GM19025 (cell line): ENCODE data around the gene LCNL1.

Source experiments
- ATAC-seq: cut with Tn5 transposase; IDR thresholded peaks from one replicate; pipeline ENCODE4 v1.9.1; 2021; ENCODE audit warnings: mild to moderate bottlenecking, low read depth, moderate library complexity; ENCODE audit not compliant: unreplicated experiment

Gene LCNL1

DNA sequence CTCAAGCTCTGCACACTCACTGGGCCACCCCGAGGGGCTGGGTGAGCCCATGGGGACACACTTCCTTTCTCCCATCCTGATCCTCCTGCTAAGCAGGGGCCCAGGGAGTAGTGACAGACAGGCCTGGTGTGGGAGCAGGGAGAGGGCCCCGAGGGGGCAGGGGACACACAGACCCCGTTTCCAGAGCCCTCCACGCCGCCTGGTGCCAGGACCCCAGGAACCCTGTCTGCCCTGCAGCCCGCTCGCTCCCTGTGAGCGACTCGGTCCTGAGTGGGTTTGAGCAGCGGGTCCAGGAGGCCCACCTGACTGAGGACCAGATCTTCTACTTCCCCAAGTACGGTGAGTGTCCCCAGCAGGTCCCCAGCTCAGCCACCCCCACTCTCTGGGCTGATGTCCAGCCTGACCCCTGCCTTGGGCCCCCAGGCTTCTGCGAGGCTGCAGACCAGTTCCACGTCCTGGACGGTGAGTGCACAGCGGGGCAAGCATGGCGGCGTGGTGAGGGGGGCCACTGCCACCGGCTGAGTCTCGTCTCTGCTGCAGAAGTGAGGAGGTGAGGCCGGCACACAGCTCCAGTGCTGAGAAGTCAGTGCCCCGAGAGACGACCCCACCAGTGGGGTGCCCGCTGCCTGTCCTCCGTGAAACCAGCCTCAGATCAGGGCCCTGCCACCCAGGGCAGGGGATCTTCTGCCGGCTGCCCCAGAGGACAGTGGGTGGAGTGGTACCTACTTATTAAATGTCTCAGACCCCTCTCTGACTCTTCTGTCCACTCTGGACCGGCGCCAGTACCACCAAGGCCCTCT is 36.4 kb upstream of the LCNL1 start:
- no peak for ATAC-seq

DNA sequence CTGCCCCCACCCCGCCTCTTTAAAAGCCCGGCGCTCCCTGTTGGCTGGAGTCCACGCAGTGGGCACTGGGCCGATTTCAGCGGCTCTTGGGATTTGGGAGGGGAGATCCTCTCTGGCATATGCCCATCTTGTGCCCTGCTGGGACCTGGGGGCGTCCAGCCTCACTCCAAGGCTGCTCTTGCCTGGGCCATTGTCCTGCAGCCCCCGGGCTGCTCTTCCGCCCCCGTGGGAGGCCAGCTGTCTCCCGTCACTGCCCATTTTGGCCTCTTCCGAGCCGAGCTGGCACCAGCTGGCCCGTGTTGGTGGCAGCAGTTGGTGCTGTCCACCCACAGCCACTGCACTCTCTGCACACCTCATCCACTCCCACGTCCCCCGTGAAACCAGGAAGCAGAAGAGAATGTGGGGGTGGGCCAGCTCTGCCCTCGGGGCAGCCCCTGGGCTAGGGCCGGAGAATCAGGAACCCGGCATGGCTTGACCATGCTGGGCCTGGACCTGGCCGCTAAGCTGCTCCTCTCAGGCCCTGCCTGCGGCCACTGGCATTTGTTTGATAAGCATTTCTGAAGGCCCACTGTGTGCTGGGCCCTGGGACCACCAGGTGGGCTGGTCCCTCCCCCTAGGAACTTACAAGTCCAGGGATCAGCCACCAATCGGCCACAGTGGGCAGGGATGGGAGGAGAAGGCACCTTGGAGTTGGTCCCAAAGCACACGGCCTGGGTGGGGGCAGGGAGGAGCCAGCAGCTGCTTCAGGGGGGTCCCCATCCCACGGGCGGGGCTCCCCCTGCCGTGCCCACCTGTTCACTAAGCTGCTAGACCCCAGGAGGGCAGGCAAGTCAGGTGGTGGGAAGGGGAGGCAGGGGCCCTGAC is 35.5 kb upstream of the LCNL1 start:
- no peak for ATAC-seq

DNA sequence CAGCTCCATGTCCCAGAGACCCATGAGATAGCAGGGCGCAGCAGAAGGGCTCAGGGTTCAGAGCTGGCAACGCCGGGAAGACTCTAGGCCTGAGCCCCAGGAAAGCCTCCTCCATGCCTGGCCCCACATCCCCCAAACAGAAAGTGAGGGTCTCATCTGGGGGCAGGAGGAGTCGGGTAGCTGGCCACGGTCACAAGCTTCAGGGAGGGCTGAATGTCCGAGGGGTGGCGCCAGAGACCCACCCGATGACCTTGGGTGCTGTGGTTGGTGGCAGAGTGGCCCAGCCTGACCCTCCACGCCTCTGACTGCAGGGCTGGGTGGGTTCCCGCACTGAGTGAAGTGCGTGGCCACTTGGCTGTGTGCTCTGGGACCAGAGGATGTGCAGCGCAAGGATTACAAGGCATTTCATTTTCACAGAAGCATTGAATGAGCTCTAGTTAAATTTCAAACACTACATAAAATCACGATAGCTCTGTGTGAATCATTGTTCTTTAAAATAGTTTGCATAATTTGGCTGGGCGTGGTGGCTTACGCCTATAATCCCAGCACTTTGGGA is 34.8 kb upstream of the LCNL1 start:
- no peak for ATAC-seq

DNA sequence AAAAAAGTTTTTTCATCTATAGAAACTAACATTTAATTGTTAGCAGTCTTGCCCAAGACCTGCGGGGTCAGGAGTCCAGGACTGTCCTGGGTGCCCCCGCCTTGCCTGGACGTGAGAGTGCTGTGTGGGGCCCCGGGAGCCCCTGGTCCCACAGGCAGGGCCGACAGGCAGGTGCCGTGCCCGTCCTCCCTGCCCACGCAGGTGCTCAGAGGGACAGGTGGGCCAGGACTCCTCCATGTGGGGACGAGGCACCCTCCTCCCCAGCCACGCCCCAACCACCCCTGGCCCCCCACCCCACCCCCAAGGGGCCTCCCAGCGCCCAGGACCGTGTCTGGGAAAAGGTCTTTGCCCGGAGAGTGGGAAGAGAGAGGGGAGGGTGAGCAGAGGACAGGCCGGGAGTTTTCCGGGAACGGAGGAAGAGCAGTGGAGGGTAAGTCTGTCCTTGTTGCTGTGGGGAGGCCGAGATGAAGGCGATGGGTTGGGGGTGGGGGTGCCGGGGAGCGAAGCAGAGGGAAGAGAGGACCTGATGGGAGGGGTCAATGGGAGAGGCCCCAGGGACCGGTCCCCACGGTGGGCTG is 33.5 kb upstream of the LCNL1 start:
- ATAC-seq: no peak

DNA sequence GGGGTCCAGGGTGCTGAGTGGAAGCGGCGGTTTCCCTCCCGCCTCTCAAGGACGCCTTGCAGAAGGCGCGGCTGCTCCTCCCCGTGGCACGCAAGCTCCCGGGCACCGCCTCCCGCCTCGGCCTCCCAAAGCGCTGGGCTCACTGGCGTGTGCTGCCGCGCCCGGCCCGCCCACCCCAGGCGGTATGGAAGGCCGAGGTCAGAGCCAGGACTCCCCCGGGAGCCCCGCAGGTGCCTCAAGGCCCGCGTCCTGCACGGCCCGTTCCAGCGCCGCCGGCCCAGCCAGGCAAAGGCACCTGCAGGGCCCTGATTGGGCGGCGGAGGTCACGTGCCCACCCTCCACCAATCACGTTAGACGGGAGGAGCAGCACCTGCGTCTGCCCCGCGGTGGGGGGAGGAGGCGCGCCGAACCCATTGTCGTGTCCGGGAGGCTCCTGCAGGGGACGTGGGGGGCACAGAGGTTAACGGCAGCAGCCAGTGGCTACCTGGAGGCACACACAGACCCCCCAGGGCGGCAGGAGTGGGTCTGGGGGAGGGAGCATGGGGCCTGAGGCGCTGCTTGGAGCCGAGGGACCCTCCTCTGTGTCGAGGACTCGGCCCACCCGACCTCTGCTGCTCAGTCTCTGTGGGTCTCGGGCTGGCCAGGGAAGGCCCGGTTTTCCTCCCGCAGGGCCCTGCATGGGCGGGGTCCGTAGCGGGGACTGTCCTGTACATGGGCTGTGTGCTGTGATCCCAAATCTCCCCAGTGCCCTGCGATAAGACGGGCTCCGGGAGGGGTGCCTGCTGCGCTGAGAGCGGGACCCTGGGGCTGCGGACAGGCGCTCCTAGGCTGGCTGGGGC is 32.8 kb upstream of the LCNL1 start:
- ATAC-seq: peak; percentile 93

DNA sequence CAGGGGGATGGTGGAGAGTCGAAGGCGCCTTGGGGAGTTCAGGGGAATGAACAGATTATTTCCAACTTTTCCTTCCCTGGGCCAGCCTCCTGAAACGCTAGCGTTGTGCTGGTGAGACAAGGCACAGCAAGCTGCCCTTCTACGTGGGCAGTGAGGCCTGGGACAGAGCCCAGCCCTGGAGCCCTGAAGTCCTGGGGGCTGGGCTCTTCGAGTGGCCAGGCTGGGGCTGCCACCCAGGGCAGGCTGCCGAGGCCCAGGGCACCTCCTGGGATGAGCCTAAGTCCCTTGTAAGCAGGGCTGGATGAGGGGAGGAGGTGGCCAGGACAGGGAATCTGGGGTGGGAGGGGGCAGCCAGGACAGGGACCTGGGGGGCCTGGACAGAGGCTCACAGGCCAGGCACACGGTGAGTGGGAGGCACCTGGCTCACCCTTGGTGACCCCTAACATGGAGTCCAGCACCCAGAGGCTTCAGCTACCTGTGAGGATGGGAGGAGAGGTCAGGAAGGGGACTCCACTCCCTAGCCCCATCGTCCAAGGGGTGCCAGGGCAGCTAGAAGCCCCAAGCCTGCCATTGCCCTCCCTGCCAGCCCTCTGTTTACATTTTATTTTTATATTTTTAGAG is 32.0 kb upstream of the LCNL1 start:
- ATAC-seq: no peak

DNA sequence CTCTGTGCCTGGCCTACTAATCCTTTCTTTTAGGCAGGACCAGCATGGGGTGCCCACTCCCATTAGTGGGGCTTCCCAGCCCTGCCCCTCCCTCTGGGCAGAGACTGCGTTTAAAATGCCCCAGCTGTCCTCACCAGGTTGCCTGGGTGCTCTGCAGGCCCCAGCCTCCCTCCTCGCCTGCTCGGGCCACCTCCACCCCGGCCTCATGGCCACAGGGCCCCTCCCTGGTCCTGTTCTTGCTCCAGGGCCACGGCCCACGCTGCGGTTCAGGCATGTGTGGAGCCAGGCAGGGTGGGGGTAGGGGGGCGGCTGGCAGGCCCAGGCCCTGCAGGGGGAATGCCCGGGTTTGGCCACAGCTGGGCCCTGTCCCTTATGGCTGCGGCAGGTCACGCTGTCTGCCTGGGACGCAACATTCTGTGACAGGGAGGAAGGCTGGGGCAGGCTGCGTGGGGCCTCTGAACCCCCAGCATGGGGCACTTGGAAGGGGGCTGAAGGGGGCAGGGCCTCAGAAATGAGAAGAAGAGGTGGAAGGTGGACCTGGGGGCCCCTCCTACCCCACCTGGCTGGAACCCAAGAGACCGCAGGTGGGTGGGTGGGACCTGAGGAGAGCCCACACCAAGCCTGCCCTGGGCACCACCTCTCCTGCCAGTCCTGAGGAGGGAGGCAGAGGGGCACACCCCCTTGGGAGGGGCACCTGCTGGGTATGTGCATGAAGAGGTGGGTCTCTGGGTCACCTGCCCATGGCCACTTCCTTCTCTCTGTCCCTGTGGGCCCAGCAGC is 31.1 kb upstream of the LCNL1 start, which contains the start of gene LCN12:
LCN12 (plus strand) TSS at position 733 of the 780 bp plus-strand sequence. CDS start 55 bp downstream, outside the sequence.
- no peak for ATAC-seq

DNA sequence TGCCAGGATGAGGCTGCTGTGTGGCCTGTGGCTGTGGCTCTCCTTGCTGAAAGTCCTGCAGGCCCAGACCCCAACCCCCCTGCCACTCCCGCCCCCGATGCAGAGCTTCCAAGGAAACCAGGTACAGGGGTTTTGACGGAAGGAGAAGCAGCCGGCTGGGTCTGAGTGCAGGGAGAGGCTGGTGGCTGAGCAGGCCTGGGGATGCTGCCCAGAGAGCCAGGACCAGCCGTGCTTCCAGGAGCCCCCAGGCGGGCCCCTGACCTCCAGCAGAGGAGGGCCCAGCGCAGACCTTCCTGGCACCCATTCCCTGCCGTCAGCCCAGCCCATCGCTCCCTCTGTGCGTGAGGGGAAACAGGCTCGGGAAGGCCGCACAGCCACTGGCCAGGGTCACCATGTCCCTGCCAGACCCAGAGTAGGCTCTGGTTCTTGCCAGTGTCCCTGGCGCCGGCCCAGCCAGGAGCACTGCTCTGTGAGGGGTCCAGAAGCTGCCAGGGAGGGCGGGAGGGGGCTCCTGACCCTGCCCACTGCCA is 30.4 kb upstream of the LCNL1 start:
- ATAC-seq: no peak

DNA sequence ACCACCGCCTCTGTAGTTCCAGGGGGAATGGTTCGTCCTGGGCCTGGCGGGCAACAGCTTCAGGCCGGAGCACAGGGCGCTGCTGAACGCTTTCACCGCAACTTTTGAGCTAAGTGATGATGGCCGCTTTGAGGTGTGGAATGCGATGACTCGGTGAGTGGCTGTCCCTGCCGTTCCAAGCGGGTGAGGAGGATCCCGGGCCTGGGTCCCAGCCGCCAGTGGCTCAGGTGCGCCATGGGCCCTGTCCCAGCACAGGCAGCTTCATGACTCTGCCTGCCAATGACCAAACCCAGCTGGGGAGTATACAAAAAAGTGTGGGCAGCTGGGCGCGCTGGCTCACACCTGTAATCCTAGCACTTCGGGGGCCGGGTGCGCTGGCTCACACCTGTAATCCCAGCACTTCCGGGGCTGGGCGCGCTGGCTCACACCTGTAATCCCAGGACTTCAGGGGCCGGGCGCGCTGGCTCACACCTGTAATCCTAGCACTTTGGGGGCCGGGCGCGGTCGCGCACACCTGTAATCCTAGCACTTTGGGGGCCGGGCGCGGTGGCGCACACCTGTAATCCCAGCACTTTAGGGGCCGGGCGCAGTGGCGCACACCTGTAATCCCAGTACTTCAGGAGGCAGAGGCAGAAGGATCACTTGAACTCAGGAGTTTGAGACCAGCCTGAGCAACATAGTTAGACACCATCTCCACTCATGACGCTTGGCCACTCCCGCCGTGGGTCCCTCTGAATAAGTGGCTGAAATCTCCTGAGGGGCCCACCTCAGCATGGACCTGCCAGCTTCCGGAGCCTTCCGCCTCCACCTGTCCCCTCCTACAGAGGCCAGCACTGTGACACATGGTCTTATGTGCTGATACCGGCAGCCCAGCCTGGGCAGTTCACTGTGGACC is 29.7 kb upstream of the LCNL1 start:
- ATAC-seq: no peak

DNA sequence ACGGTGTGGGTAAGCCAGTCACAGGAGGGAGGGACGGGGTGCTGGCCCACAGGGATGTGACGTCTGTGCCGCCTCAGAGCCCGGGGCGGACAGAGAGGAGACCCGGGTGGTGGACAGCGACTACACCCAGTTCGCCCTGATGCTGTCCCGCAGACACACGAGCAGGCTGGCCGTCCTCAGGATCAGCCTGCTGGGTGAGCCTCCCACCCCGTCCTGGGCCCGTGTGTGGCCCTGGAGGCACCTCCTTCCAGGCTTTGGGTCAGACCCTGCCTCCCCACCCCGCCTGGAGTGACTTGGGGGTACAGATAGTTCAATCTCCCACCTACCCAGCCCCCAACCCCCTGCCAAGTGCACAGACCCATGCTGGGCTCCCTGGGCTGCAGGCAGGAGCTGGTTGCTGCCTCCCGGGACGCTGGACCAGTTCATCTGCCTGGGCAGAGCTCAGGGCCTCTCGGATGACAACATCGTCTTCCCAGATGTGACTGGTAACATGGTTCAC is 29.0 kb upstream of the LCNL1 start:
- ATAC-seq: no peak

DNA sequence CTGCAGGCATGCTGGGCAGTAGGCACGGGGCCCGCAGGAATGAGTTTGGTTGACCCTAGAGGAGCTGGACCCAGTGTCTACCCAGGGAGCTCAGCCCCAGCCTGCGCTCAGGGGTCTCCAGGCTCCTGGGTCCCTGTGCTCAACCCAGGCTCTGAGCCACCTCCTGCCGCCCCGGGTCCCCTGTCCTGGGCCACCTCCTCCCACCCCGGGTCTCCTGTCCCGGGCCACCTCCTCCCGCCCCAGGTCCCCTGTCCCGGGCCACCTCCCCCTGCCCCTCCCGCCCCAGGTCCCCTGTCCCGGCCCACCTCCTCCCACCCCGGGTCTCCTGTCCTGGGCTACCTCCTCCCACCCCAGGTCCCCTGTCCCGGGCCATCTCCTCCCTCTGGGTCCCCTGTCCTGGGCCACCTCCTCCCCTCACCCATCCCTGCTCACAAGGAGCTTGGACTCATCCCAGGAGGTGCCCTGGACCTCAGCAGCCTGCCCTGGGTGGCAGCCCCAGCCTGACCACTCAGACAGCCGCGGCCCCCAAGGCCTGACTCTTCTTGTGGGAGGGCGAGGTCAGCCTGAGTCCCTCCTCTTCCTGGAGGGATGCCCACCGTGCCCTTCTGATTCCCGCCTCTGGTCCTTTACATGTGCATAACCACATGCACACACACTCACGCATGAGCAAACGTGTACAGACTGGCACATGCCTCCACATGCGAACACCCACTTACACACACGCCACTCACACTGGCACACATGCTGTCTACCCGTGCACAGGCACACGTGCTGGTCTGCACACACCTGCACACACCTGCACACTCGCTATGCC is 28.3 kb upstream of the LCNL1 start:
- no peak for ATAC-seq

DNA sequence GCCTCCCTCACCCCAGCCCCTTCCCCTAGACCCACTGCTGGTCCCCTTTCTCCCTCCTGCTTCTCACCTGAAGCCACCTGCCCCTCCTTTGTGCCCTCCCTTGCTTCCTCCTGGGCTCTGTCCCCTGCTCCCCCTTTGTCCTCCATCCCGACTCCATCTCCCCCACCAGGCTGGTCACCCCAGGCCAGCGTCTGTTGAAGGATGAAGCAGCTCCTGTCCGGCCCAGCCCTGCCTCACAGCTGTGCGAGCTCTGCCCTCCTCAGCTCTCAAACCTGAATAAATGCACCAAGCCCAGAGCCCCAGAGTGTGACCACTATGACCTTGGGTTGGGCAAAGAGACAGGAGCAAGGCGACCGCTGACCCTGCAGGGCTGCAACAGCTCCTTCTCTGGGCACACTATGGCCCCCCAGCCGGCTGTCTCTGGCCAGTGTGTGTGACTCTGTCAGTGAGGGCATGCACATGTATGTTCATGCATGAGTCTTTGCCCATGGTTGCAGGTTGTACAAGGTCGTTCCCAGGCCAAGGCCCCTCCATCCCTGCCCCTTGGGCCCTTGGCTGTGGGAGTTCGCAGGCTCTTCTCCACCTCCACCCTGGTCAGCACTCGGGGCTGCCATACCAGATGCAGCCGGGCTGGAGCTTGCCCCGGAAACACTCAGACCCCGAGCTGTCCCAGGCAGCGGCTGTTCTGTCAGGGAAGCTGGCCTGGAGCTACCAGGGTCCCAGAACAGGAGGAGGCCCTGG is 27.4 kb upstream of the LCNL1 start:
- no peak for ATAC-seq

DNA sequence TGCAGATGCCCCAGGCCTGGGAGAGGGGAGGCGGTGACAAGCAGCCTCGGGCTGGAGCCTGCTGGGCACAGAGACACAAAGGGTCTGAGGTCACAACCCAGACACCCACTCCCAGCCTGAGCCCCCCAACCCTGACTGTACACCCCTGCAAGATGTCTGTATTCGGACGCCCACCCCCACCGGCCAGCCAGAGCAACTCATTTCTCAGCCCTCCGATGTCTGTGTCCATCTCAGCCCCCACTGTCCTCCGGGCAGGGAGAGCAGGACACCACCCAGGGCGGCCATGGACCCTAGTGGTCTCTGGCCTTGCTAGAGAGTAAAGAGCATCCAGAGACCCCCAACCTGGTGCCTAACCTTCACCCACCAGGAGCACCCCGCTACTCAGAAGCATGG is 26.9 kb upstream of the LCNL1 start:
- ATAC-seq: no peak

DNA sequence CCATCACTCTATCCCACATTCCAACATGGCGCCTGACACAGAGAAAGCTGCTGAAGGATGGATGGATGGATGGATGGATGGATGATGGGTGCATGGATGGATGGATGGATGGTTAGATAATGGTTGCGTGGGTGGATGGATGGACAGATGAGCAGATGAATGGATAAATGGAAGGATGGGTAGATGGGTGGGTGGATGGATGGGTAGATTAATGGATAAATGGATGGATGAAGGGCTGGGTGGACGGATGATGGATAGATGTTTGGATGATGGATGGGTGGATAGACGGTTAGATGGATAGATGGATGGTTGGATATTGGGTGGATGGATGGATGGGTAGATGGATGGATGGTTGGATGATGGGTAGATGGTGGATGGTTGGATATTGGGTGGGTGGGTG is 26.2 kb upstream of the LCNL1 start:
- ATAC-seq: no peak

DNA sequence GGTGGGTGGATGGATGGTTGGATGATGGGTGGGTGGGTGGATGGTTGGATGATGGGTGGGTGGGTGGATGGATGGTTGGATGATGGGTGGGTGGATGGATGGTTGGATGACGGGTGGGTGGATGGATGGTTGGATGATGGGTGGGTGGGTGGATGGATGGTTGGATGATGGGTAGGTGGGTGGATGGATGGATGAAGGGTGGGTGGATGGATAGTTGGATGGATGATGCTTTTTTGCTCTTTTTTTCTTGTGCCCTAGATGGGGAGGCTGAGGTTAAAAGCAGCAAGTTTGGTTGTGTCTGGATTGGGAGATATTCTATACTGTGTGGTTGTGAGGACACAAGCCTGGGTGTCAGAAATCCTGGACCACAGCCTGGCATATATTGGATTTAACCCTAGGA is 25.3 kb upstream of the LCNL1 start:
- no peak for ATAC-seq

DNA sequence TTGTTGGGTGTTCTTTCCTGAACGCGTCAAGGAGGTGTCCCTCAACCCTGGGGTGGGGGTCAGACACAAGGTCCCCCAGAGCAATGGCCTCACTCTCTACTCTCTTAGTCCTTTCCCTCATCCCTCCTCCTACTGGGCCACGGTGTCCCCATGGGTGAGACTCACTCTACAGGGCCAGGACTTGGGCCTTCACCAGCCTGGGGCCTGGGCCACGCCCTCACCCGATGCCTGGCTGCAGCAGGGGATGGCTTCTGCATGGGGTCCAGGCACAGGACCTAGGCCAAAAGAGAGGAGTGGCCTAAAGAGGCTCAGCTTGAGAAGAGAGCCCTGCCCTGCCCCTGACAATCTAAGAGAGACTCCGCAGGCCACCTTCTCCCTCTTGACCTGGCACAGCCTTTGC is 24.9 kb upstream of the LCNL1 start:
- no peak for ATAC-seq
